ENCODE data around the gene ZNF750. TPM values are rescaled to one million over a fixed set of nuclear protein-coding genes. Genes with fewer than 3 reads are reported as not detected.

ZNF750 gene
- total RNA-seq, 2 donors from 2014 or later, result not detected

DNA sequence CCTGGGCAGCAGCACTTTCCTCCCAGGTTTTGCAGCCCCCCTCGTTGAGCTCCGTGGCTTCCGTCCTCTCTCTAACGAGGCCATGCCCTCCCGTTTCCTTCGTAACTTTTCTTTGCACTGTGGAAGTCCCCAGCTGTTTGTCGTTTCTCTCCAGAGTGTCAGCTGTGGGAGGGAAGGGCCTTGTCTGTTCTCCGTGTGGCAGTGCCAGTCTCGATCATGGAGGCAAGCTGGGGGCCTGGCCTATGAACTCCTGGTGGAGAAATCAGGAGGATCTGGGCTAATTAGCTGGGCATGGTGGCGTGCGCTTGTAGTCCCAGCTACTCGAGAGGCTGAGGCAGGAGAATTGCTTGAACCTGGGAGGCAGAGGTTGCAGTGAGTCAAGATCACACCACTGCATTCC is 59.6 kb downstream of the ZNF750 start:
- H3K9me3 ChIP-seq, result no peaks in the 10 kb centered on the region
- no peak for DNase-seq (ENCODE audit: low spot score)
- TF ChIP-seq, protein P1, sequence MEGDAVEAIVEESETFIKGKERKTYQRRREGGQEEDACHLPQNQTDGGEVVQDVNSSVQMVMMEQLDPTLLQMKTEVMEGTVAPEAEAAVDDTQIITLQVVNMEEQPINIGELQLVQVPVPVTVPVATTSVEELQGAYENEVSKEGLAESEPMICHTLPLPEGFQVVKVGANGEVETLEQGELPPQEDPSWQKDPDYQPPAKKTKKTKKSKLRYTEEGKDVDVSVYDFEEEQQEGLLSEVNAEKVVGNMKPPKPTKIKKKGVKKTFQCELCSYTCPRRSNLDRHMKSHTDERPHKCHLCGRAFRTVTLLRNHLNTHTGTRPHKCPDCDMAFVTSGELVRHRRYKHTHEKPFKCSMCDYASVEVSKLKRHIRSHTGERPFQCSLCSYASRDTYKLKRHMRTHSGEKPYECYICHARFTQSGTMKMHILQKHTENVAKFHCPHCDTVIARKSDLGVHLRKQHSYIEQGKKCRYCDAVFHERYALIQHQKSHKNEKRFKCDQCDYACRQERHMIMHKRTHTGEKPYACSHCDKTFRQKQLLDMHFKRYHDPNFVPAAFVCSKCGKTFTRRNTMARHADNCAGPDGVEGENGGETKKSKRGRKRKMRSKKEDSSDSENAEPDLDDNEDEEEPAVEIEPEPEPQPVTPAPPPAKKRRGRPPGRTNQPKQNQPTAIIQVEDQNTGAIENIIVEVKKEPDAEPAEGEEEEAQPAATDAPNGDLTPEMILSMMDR (IDR thresholded peaks at IDR 0.05), result no peak

DNA sequence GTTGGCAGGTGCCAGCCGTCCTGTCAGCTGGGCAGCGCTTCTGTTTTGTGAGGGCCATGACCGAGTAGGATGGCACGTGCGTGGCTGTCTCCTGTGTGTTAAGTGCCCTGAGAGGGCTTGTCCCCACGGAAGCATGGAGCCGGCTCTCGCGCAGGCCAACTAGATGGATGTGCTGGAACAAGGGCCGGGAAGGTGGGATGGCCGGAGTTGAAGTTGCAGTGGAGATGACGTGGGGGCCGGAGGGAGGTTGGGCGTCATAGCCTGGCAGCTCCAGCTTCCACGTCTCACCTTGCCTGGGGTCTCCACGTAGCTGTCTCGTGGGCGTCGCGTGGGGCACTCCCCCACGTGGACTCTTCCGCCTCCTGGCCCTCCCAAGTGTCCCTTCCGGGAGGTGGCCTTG is 60.3 kb downstream of the ZNF750 start:
- Histone ChIP-seq H3K27me3 (no peaks in the 10 kb centered on the region), H3K9me3 (no peaks in the 10 kb centered on the region), H3K4me1 (peaks cover 0 to 8% of the 10 kb centered on the region in 2 donors), H3K27ac (no peak overlapping the region), H3K4me3 (no peak overlapping the region), H3K36me3 (peaks cover 14% of the 10 kb centered on the region)
- TF ChIP-seq, protein P1 (IDR thresholded peaks at IDR 0.05), result no peak
- DNase-seq (ENCODE audit: low spot score), result no peak

More for the DNA sequence above, 59.6 kb downstream of the ZNF750 start:
- no peak overlapping the region for H3K4me3 ChIP-seq
- no peak overlapping the region for H3K27ac ChIP-seq
- H3K36me3 ChIP-seq, result peaks cover 14% of the 10 kb centered on the region
- no peaks in the 10 kb centered on the region for H3K27me3 ChIP-seq
- peaks cover 0 to 1% of the 10 kb centered on the region in 2 donors for H3K4me1 ChIP-seq

Other genes with a start within 250 kb of the ZNF750 start
- 10 to 100 TPM; 41.2 to 46.4 TPM for gene WDR45B, start 191.6 kb downstream of the ZNF750 start, total RNA-seq
- gene RAB40B, start 141.3 kb downstream of the ZNF750 start, total RNA-seq, result 10 to 100 TPM; 10.2 to 20.8 TPM
- 1 to 10 TPM; 6.1 TPM for gene FN3KRP, start 123.3 kb downstream of the ZNF750 start, total RNA-seq
- 10 to 100 TPM in 1 of 2 donors, 1 to 10 TPM in 1; 5.1 to 28.3 TPM for gene FN3K, start 104.4 kb downstream of the ZNF750 start, total RNA-seq
- 10 to 100 TPM; 19.4 to 29.6 TPM for gene TBCD, start 88.0 kb downstream of the ZNF750 start, total RNA-seq
- gene METRNL, start 239.6 kb upstream of the ZNF750 start, total RNA-seq, result 100 to 1,000 TPM in 1 of 2 donors, 10 to 100 TPM in 1; 62.9 to 104 TPM